Endothelial cell of hepatic sinusoid (primary cell): ENCODE measurements around the gene SMAD4.

Source experiments
- in situ Hi-C: cut with HindIII; loops from 2 replicates; pipeline ENCODE4 v1.10.0; 2017; ENCODE audit warnings: low sequenced_read_pairs

Gene SMAD4

DNA sequence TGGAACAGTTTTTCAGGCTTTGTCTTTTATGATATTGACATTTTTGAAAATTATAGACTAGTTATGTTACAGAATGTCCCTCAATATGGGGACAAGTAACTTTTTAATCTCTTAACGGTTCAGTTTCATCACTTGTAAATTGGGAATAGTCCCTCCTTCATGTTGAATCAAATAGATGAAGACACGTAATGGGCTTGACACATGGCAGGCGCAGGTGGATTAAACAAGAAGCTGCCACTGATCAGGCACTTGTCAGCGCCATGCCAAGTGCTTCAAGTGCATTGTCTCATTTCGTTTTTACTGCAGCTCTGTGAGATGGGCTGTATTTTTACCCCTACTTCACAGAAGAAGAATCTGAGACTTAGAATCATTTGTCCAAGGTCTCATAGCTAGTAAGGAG lies 9.5 kb upstream of the SMAD4 start:
- in situ Hi-C loops, result no loop called here

DNA sequence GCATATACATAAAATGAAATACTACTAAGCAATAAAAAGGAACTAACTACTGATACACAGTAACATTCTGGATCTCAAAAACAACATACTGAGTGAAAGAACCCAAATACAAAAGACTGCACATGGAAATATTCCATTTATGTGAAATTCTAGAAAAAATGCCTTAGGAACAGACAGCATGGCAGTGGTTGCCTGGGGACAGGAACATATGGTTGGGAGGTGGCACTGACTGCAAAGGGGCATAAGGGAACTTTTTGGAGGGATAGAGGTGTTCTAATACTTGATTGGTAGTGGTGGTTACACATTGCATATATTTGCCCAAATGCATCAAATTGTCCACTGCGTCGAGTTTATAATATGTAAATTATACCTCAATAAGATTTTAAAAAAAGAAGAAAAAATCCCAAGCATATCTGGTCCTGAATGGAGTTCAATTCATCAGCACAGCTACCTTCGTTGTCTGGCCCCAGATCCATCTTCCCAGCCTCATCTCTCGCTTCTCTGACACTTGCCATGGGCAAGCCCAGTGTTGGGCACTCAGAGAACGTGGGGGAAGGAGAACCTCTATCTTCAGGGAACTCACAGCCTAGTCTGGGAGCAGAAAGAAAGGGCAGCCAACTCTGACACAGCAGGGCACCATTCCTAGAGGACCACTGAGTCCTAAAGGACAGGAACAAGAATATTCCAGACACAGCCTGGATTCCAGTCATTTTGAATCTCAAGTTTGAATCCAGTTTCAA lies 8.6 kb upstream of the SMAD4 start:
- in situ Hi-C loops, result no loop called here

DNA sequence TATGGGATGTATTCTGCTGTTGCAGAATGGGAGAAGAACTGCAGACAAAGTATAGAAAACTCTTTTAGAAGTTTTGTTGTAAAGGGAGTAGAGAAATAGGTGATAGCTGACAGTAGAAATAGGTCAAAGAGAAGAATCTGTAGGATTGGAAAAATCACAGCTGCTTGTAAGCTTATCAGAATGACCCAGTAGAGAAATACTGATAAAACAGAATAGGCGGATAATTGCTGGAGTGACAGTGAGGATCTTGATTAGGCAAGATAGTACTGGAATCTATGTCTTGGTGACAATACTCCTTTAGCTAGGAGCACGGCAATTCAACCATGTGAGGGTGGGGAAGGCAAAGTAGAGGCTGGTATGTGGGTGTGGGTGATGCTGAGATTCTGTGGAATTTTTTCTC lies 4.5 kb upstream of the SMAD4 start:
- in situ Hi-C loops, result loop anchor here (25.0 kb wide), 1 partner anchor 188 kb away; no protein-coding TSS in a partner anchor

- in situ Hi-C loops, result loop anchor here (25.0 kb wide), 1 partner anchor 191 kb away; no protein-coding TSS in a partner anchor
Measured at GRCh38 chr18:51028201-51028805, 1.7 kb upstream of the SMAD4 start.

DNA sequence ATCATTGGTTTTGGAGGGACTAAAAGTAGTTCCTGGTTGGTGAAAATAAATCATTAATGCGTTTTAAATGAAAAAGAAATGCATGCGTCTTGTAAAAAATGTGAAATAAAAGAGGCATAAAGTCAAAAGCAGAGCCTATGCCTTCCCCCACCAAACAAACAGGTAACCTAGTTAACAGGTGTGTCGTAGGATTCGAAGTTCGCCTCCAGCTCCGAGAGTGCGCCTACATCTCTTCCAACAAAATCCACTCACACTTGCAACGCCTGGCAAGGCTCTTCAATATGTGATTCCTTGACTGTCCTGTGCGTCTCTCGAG lies 677 bp upstream of the SMAD4 start:
- in situ Hi-C loops, result loop anchor here (25.0 kb wide), 1 partner anchor 192 kb away; no protein-coding TSS in a partner anchor

DNA sequence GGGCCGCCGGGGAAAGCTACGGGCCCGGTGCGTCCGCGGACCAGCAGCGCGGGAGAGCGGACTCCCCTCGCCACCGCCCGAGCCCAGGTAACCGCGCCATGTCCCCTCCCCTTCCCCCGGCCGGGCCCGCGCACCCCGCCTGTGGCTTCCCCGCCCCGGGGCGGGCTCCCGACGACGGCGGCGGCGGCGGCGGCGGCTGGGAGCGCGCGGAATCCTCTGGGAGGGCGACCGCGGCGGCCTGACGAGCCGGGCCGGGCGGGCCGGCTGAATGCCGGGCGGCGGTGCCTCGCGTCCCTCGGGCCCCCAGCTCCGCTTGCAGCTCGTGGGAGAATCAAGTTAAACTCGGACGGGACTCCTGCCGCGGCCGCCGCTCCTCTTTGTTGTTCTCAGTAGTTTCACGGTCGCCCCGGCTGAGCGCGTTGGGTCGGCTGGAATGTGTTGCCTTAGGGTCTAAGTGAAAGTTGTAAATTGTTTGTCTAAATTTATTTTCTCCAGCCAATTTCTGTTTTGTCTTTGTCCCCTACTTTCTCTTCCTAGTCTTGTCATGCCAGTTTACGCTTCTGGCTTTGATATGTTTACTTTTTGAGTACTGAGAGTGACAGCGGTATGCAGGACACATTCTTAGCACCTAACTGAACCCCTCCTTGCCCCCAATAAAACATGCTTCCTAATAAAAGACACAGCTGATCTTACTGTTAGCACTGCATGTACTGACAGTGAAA lies 685 bp downstream of the SMAD4 start:
- in situ Hi-C loops, result loop anchor here (25.0 kb wide), 1 partner anchor 193 kb away; no protein-coding TSS in a partner anchor

DNA sequence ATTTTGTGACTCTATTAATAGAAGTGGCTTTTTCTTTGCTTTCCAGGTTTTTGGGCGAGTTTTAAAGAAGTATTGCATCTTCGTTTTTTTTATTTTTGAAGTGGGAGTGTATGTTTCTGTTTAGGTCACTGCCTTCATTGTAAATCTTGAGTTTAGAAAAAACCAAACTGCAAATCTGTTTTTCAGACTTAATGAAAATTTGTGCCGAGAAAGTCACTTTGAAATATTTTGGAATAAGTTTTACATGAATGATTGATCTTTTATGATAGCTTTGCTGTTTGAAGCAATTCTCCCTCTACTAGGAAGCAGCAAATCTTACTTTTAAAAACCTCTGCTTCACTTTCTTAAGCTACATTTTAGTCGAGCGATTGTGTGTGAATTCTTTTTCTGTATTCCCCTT lies 2.2 kb downstream of the SMAD4 start:
- in situ Hi-C loops, result loop anchor here (25.0 kb wide), 1 partner anchor 195 kb away; no protein-coding TSS in a partner anchor

- in situ Hi-C loops, result loop anchor here (25.0 kb wide), 1 partner anchor 200 kb away; no protein-coding TSS in a partner anchor
Measured at GRCh38 chr18:51037230-51037629, 7.2 kb downstream of the SMAD4 start.

GRCh38 chr18:51038110-51038509 lies 8.1 kb downstream of the SMAD4 start:
- in situ Hi-C loops, result loop anchor here (25.0 kb wide), 1 partner anchor 201 kb away; no protein-coding TSS in a partner anchor

- in situ Hi-C loops, result loop anchor here (25.0 kb wide), 1 partner anchor 202 kb away; no protein-coding TSS in a partner anchor
Measured at GRCh38 chr18:51039138-51040112, 9.4 kb downstream of the SMAD4 start.

DNA sequence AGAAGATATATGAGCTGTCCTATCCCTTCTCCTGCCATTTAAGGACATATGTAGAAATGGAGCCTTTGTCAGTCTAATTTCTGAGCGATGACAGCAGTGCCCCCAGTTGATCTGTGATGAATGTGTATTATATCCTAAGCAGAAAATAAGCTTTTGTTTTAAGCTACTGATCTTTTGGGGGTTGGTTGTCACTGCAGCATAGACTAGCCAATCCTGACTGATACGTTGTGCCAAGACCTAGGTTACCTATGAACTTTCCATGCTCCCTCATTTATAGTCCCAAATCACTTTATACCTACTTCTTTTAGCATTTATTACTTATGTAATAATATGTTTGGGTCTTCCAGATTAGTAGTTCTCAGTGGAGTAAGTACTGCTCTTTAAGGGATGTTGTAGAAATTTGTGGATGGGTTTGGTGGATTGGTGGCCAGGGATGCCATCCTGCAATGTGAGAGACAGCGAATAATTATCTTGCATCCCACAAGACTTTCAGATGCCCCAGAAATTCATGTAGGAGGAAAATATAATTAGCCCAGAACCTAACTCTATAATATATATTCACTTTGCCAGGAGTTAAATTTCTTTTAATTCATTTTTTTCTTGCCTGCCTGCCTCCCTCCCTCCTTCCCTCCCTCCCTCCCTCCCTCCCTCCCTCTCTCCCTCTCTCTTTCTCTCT lies 11.8 kb downstream of the SMAD4 start:
- in situ Hi-C loops, result loop anchor here (25.0 kb wide), 1 partner anchor 205 kb away; no protein-coding TSS in a partner anchor

DNA sequence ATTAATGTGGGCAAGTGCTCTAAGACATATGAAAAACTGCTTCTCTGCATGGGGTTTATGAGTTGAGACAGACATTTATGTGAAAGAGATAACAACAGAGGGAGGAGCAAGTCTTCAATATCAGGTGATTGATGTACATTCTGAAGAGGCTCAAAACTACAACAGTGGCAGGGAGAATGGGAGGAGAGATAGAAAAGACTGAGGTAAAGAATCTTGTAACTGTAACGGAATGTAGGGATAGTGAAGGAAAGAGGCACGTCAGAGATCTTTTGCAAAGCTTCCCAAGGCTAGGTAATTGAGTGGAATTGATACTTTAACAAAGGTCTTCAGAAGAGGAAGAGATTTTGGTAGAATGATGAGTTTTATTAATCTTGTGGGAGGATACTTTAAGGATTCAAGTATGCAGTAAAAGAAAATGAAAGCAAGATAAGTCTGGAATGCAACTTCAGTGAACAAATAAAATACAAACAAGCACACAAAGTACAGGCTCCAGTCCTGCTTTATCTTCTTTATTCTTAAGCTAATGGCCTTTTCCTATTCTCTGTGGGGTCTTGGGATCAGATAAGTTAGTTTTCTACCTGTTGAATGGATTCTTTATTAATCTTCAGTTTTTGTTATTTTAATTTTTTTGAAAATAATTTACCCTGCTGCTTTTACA lies 15.0 kb downstream of the SMAD4 start:
- in situ Hi-C loops, result loop anchor here (25.0 kb wide), 1 partner anchor 208 kb away; no protein-coding TSS in a partner anchor

GRCh38 chr18:51048190-51048589 lies 18.2 kb downstream of the SMAD4 start:
- in situ Hi-C loops, result loop anchor here (25.0 kb wide), 1 partner anchor 211 kb away; no protein-coding TSS in a partner anchor

- in situ Hi-C loops, result loop anchor here (25.0 kb wide), 1 partner anchor 212 kb away; no protein-coding TSS in a partner anchor
Measured at GRCh38 chr18:51049137-51049536, 19.1 kb downstream of the SMAD4 start.

DNA sequence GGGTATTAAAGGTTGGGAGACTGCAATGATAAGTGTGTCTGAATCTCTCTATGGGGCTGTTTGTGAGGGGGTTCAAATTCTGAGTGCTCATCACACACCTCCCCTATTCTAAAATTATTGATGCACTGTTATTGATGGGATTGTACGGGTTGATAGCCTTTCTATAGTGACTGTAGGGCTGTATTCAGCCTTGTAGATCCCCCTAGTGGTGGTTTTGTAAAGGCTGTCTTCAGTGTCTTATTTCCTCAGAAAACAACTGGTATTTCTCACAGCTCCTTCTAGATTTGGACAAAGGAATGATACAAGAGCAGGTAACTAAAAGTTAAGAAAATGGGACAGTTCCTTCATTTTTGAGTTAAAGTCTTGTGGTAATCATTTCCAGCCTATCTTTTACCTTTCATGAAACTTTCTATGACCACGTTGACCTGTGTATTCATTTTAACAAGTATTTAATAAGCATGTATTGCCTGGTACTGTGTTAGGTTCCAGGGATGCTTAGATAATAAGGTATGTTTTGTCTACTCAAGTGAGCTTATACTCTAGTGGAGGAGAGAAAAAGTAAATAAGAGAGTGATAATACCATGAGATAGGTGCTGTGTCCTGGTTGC lies 21.2 kb downstream of the SMAD4 start:
- in situ Hi-C loops, result no loop called here

DNA sequence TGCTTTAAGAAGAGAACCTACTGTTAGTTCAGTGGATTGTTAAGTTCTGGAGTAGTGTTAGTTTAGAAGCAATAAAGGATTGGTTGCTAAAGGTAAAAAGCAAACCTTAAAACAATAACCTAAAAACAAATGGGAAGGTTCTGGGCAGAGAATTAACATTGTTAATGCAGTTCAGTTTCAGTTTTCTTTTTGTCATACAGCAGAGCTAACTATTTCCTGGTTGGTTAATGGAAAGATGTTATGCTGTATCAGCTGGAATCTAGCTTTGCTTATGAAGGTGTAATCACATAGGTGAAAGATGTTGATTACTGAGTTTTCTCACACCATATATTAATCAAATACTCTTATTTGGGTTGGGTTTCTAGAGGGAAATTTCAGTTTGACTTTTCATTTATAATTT lies 23.8 kb downstream of the SMAD4 start:
- in situ Hi-C loops, result no loop called here

DNA sequence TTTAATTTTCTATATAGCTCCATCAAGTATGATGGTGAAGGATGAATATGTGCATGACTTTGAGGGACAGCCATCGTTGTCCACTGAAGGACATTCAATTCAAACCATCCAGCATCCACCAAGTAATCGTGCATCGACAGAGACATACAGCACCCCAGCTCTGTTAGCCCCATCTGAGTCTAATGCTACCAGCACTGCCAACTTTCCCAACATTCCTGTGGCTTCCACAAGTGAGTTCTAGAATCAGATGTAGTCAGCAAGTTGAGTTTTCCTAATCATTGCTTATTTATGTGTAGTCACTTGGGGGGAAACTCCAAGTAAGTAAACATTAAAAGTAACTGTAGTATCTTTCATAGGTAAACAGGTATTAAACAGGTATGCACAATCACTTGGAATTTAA lies 24.8 kb downstream of the SMAD4 start:
- in situ Hi-C loops, result no loop called here

DNA sequence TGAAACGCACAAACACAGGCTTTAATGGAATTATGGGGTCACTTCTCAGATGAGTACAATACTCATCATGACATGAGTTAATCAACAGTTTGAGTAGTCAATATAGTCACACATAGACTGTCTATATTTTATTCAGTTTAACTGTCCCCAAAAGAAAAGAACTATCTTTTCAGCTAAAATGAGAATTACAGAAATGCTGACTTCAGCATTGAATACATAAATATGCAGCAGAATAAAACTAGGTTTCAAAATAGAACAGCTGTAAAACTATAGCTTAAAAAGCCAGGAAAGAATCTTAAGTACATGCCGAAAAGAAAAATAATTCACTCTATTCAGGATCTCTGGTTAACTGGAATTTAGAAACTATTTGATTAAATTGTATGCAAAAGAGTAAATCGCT lies 30.0 kb downstream of the SMAD4 start:
- in situ Hi-C loops, result no loop called here

GRCh38 chr18:51064256-51064655 lies 34.2 kb downstream of the SMAD4 start:
- in situ Hi-C loops, result no loop called here
